Stimulated activated naive B cell treated with anti-CD40 and anti-IgM and Interleukin-4, amounts not matched to agents 10 μg/mL and 1 μg/mL and 100 μg/mL, for 72 hours (primary cell): ENCODE results near the gene KMO.
A peak's percentile ranks its signal among the peaks of the same experiment; 100 is the strongest.

Source experiments
- ATAC-seq, 2 donors: fragments of 150-1000 bp; cut with Tn5 transposase; replicated peaks; 2 replicates each; pipeline ENCODE4 v1.10.0; 2021; ENCODE audit warnings: moderate library complexity in 1 of 2
- DNase-seq: peaks from one replicate; pipeline ENCODE4 v3.0.0; 2021
- H3K27ac Mint-ChIP-seq: one replicate; pipeline ENCODE4 v1.8.0; 2022; ENCODE audit warnings: mild to moderate bottlenecking, mixed read lengths
- H3K27me3 Mint-ChIP-seq, 2 donors: one replicate each; pipeline ENCODE4 v1.8.0; 2022; ENCODE audit warnings: mixed read lengths in 2 of 2
- H3K36me3 Mint-ChIP-seq, 2 donors: one replicate each; pipeline ENCODE4 v1.8.0; 2022; ENCODE audit warnings: mixed read lengths in 2 of 2, mild to moderate bottlenecking in 1 of 2
- H3K4me1 Mint-ChIP-seq, 2 donors: one replicate each; pipeline ENCODE4 v1.8.0; 2022; ENCODE audit warnings: mixed read lengths in 2 of 2, mild to moderate bottlenecking in 1 of 2
- H3K4me3 Mint-ChIP-seq, 2 donors: one replicate each; pipeline ENCODE4 v1.8.0; 2022; ENCODE audit warnings: mild to moderate bottlenecking in 2 of 2, mixed read lengths in 2 of 2, moderate library complexity in 1 of 2
- H3K9me3 Mint-ChIP-seq, 2 donors: one replicate each; pipeline ENCODE4 v1.8.0; 2022; ENCODE audit warnings: mixed read lengths in 2 of 2, mild to moderate bottlenecking in 1 of 2

The KMO gene

DNA sequence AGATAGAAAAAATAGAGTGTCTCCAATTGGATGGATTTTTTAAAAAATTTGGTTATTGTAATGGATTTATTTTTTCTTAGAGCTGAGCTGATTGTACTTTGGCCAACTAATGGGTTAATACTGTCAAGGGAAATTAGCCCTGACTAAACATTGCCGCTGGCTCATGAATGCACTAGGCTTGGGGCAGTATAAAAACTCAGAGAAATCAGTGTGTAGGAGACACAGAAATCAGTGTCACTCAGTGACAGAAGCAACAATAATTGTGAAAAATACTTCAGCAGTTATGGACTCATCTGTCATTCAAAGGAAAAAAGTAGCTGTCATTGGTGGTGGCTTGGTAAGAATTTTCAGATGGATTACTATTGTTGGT lies at the start of gene KMO:
Gene KMO, plus strand, starts transcription at position 217 of the 370 bp plus-strand sequence. Its CDS starts 67 bp downstream, at position 284.
- H3K27ac Mint-ChIP-seq, result peak within 1 kb of the TSS; percentile 97
- peak; percentile 55 to 56 for ATAC-seq
- H3K4me3 Mint-ChIP-seq, result peak within 1 kb of the TSS; percentile 85 to 94
- no peaks in the 10 kb centered on the region for H3K9me3 Mint-ChIP-seq
- H3K27me3 Mint-ChIP-seq, result no peaks in the 10 kb centered on the region
- peak; percentile 22 for DNase-seq
- H3K4me1 Mint-ChIP-seq, result peaks cover 22 to 50% of the 10 kb centered on the region in 2 donors
- H3K36me3 Mint-ChIP-seq, result peaks cover 17 to 24% of the 10 kb centered on the region in 2 donors

GRCh38 chr1:241482761-241483250 lies 49.4 kb upstream of the KMO start:
- Mint-ChIP-seq H3K4me1 (peaks cover 8 to 23% of the 10 kb centered on the region in 2 donors), H3K4me3 (no peak overlapping the region), H3K27ac (no peak overlapping the region), H3K36me3 (peaks cover 0 to 5% of the 10 kb centered on the region in 2 donors), H3K27me3 (no peaks in the 10 kb centered on the region), H3K9me3 (no peaks in the 10 kb centered on the region)
- DNase-seq (no peak), ATAC-seq (no peak)

GRCh38 chr1:241485145-241485544 lies 47.0 kb upstream of the KMO start:
- H3K36me3 Mint-ChIP-seq, result peaks cover 0 to 8% of the 10 kb centered on the region in 2 donors
- DNase-seq (no peak), ATAC-seq (peak; percentile 70 to 85)
- H3K4me3 Mint-ChIP-seq, result no peak overlapping the region
- no peaks in the 10 kb centered on the region for H3K9me3 Mint-ChIP-seq
- peaks cover 4 to 10% of the 10 kb centered on the region in 2 donors for H3K4me1 Mint-ChIP-seq
- H3K27me3 Mint-ChIP-seq, result no peaks in the 10 kb centered on the region
- H3K27ac Mint-ChIP-seq, result peak overlapping the region; percentile 56

DNA sequence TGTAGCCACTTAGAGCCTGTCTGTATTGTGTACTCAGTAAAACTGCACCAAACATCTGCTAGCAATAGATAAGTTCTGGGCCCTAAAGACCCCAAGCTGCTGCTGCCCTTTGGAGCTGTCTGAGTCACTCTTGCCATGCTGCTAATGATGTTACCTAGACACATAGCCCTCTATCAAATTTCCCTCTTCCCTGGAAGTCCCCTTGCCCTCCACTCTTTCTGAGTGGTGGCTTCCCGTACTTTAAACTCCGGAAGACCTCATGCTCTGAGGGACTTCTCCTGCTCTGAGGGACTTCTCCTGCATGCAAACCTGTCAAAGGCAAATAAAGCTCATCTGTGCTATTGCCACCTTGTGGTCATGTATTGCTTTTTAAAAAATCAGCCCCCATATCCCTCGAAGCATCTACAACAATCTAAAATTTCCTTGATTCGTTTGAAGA lies 46.6 kb upstream of the KMO start:
- Mint-ChIP-seq H3K9me3 (no peaks in the 10 kb centered on the region), H3K27ac (peak overlapping the region; percentile 56), H3K4me1 (peaks cover 4 to 10% of the 10 kb centered on the region in 2 donors), H3K4me3 (no peak overlapping the region), H3K36me3 (peaks cover 0 to 10% of the 10 kb centered on the region in 2 donors), H3K27me3 (no peaks in the 10 kb centered on the region)
- peak; percentile 8 for DNase-seq
- ATAC-seq, result peak; percentile 69 to 83

DNA sequence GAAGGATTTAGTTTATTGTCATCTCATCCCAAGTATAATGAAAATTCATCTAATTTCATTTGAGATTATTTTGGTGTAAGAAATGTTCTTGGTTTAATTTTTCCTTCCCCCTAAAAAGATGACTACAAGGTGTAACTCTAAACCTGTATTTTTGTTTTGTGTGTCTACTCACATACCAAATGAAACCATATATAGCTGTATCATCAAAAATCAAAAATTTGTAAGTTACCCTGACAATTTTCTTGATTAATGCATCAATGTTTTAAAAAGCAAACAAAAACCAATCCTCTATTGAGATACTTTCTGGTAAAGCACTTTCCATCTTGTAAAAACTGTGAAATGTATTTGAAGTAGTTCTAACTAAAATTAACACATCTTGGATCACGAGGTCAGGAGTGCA lies 43.4 kb upstream of the KMO start:
- Mint-ChIP-seq H3K27ac (no peak overlapping the region), H3K4me3 (no peak overlapping the region), H3K9me3 (no peaks in the 10 kb centered on the region), H3K4me1 (peaks cover 4 to 10% of the 10 kb centered on the region in 2 donors), H3K36me3 (peaks cover 5 to 16% of the 10 kb centered on the region in 2 donors), H3K27me3 (no peaks in the 10 kb centered on the region)
- ATAC-seq, result no peak
- no peak for DNase-seq

DNA sequence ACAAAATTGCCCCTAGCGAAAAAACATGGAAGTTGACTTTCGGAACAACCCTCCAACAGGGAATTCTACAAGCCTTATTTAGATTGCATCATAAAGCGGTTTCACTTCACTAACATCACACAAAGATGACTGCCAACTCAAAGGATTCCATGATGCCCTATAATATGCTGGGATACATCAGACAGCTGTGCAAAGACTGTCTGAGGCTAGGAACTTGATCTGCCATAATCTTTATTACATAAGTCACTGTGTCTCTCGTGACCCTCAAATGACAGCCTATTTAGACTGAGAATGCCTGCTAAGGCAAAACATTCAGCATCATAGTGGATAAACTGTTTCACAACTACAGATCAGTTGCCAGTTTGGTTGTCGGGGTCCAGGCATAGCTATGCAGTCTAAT lies 36.4 kb upstream of the KMO start:
- DNase-seq (no peak), ATAC-seq (no peak)
- no peak overlapping the region for H3K27ac Mint-ChIP-seq
- no peak overlapping the region for H3K4me3 Mint-ChIP-seq
- peaks cover 33 to 47% of the 10 kb centered on the region in 2 donors for H3K36me3 Mint-ChIP-seq
- no peaks in the 10 kb centered on the region for H3K27me3 Mint-ChIP-seq
- no peaks in the 10 kb centered on the region for H3K9me3 Mint-ChIP-seq
- no peaks in the 10 kb centered on the region for H3K4me1 Mint-ChIP-seq

DNA sequence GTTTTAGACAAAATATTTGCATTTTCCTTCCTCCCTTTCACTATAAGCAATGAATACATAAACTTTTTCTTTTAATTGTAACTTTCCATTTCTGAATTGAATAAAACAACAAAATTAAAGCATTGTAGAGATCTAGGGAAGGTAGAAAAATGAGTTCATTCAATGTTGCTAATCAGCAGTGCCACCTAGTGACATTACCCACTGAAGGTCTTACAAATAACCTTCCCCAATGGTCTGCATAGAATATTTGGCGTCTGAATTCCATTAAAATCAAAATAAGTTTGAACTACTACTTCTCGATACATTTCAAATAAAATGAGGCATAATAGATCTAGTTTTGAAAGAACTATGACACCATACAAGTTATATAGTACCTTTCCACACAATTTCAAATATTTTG lies 32.3 kb upstream of the KMO start:
- DNase-seq, result no peak
- H3K36me3 Mint-ChIP-seq, result peaks cover 36 to 57% of the 10 kb centered on the region in 2 donors
- H3K4me1 Mint-ChIP-seq, result peaks cover 0 to 2% of the 10 kb centered on the region in 2 donors
- no peaks in the 10 kb centered on the region for H3K27me3 Mint-ChIP-seq
- no peak overlapping the region for H3K4me3 Mint-ChIP-seq
- ATAC-seq, result no peak
- H3K9me3 Mint-ChIP-seq, result no peaks in the 10 kb centered on the region
- H3K27ac Mint-ChIP-seq, result no peak overlapping the region

- Mint-ChIP-seq H3K4me1 (peaks cover 0 to 2% of the 10 kb centered on the region in 2 donors), H3K27ac (peak overlapping the region; percentile 7), H3K36me3 (peaks cover 28 to 39% of the 10 kb centered on the region in 2 donors), H3K9me3 (no peaks in the 10 kb centered on the region), H3K27me3 (no peaks in the 10 kb centered on the region), H3K4me3 (no peak overlapping the region)
- no peak for DNase-seq
- ATAC-seq, result no peak
Measured at GRCh38 chr1:241503444-241503843, 28.7 kb upstream of the KMO start.

GRCh38 chr1:241507189-241507863 lies 24.9 kb upstream of the KMO start:
- no peak for DNase-seq
- Mint-ChIP-seq H3K27me3 (no peaks in the 10 kb centered on the region), H3K36me3 (peaks cover 19 to 31% of the 10 kb centered on the region in 2 donors), H3K4me3 (no peak overlapping the region), H3K9me3 (no peaks in the 10 kb centered on the region), H3K27ac (no peak overlapping the region), H3K4me1 (peaks cover 0 to 2% of the 10 kb centered on the region in 2 donors)
- ATAC-seq, result no peak

DNA sequence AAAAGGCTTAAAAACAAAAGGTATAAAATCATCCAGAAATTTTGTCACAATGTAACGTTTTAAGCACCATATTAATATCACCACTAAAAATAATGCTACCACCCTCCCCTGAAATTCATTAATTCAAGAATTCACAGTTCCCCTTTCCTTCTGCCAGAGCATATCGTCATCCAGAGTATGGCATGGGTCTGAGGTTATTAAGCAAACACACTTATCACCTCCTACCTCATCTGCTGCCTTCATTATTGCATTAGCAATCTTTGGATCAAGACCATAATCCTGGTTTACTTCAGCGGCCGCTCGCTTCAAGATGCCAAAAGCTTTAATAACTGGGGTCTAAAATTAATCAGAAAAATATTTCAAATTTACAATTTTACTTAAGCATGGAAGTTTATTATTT lies 18.8 kb upstream of the KMO start:
- peaks cover 7 to 10% of the 10 kb centered on the region in 2 donors for H3K4me1 Mint-ChIP-seq
- no peak overlapping the region for H3K27ac Mint-ChIP-seq
- no peaks in the 10 kb centered on the region for H3K27me3 Mint-ChIP-seq
- H3K36me3 Mint-ChIP-seq, result peaks cover 14 to 34% of the 10 kb centered on the region in 2 donors
- no peaks in the 10 kb centered on the region for H3K9me3 Mint-ChIP-seq
- H3K4me3 Mint-ChIP-seq, result no peak overlapping the region
- DNase-seq (no peak), ATAC-seq (no peak)

- H3K36me3 Mint-ChIP-seq, result peaks cover 11 to 23% of the 10 kb centered on the region in 2 donors
- H3K4me1 Mint-ChIP-seq, result peaks cover 7 to 10% of the 10 kb centered on the region in 2 donors
- H3K4me3 Mint-ChIP-seq, result no peak overlapping the region
- peak overlapping the region; percentile 86 for H3K27ac Mint-ChIP-seq
- DNase-seq (no peak), ATAC-seq (peak; percentile 36 to 43)
- H3K9me3 Mint-ChIP-seq, result peaks cover 0 to 2% of the 10 kb centered on the region in 2 donors
- peaks cover 6 to 8% of the 10 kb centered on the region in 2 donors for H3K27me3 Mint-ChIP-seq
Measured at GRCh38 chr1:241518476-241519307, 13.5 kb upstream of the KMO start.

- ATAC-seq (peak; percentile 96 to 98), DNase-seq (peak; percentile 93)
- H3K9me3 Mint-ChIP-seq, result peaks cover 0 to 2% of the 10 kb centered on the region in 2 donors
- no peak within 1 kb of the TSS for H3K4me3 Mint-ChIP-seq
- H3K36me3 Mint-ChIP-seq, result peaks cover 7 to 18% of the 10 kb centered on the region in 2 donors
- peaks cover 6 to 8% of the 10 kb centered on the region in 2 donors for H3K27me3 Mint-ChIP-seq
- peak within 1 kb of the TSS; percentile 86 for H3K27ac Mint-ChIP-seq
- peaks cover 2 to 7% of the 10 kb centered on the region in 2 donors for H3K4me1 Mint-ChIP-seq
Measured at GRCh38 chr1:241519308-241520079, 12.7 kb upstream of the KMO start, which contains the start of gene FH. Gene FH (minus strand): TSS chr1:241519755. CDS start chr1:241519722, 33 bp downstream.

DNA sequence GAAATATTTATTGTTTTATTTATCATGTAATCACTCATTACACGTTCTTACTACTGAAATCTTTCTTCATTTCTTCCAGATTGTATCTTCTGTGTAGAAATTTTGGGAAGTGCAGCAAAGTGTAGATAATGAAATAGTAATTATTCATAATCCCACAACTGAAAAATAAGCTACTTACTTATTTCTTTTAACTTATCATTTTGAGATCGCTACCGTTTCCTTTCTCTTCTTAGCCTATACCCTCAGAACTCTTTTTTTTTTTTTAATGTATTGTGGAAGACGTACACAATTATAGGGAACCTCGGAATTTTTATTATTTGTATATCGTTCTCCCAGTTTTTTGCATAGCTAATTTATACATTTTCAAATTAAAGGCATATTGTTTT lies 12.1 kb upstream of the KMO start:
- Mint-ChIP-seq H3K4me3 (no peak overlapping the region), H3K4me1 (peaks cover 0 to 7% of the 10 kb centered on the region in 2 donors), H3K36me3 (peaks cover 7 to 14% of the 10 kb centered on the region in 2 donors), H3K27ac (no peak overlapping the region), H3K27me3 (peaks cover 6 to 8% of the 10 kb centered on the region in 2 donors), H3K9me3 (peaks cover 0 to 2% of the 10 kb centered on the region in 2 donors)
- ATAC-seq (no peak), DNase-seq (no peak)

GRCh38 chr1:241521718-241522117 lies 10.5 kb upstream of the KMO start:
- H3K27me3 Mint-ChIP-seq, result peaks cover 6 to 8% of the 10 kb centered on the region in 2 donors
- no peak overlapping the region for H3K27ac Mint-ChIP-seq
- peaks cover 0 to 2% of the 10 kb centered on the region in 2 donors for H3K9me3 Mint-ChIP-seq
- DNase-seq, result no peak
- H3K36me3 Mint-ChIP-seq, result peaks cover 2 to 9% of the 10 kb centered on the region in 2 donors
- peaks cover 0 to 3% of the 10 kb centered on the region in 2 donors for H3K4me1 Mint-ChIP-seq
- no peak for ATAC-seq
- no peak overlapping the region for H3K4me3 Mint-ChIP-seq
